NCI-H1436 (cell line): ENCODE data around the gene CELA2A.

Experiments
- DNase-seq: peaks from one replicate; lab custom pipeline; 2025; lab: John Stamatoyannopoulos, UW

Gene CELA2A

DNA sequence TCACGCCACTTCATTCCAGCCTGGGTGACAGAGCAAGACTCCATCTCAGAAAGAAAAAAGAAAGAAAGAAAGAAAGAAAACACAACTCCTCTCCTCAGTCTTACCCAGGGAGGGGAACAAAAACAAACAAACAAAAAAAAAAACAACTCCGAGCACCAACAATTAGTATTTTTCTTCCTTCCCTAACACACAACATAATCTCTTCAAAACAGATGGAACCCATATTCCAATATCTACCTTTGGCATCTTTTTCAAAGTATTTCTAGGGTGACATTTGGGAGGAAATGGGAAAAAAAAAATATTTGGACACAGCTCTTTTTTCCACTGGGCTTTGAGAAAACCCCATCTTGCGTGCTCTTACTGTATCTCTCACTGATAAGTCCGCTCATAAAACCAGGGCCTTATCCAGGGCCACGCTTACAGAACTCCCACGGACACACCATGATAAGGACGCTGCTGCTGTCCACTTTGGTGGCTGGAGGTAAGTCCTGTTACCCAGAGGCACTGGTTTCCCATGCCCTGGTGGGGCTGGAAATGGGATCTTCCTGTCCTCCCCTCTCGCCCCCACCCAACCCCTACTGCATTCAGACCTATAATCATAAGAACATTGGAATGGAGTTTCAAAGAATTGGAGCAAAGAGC, at the start of gene CELA2A:
Gene CELA2A, plus strand, starts transcription at position 420 of the 642 bp plus-strand sequence. Its CDS starts 22 bp downstream, at position 442.
- no peak for DNase-seq

DNA sequence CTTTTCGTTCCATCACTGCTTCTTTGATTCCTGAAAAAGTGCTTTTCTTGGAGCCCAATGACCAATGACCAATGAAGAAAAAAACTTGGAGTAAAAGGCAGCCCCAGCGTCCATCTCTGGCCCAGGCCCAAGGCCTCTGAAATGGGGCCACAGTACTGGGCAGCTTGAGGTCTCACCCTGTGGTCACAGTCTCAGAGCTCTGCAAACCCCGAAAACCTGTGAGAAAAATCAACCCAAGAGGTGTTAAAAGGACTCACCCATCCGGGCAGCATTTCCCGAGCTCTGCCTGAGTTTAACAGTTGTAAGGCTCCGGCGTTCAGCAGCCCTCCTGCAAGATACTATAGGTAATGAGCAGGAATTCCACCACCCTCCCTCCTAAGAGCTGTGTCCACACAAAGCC, 49.0 kb upstream of the CELA2A start:
- no peak for DNase-seq

DNA sequence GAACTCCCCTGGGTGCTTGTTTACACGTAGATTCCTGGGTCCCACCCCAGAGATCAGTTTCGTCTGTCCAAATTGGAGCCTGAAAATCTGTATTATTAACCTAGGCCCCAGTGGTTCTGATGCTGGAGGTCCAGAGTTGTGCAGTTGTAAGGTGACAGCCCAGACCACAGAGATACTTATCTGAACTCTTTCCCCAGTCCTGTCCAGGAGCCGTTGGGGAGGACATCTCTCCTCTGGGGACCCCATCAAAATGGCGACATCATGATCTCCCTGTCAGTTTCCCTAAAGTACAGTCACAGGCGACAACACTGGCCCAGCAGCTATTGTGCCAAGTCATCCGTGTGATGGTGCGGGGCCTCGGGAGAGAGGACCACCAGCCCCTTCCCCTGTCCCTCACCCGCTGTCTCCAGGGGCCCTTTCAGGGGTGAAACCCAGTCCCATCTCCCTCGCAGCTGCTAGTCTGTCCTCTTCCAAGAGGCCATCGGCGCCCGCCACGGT, 47.6 kb upstream of the CELA2A start:
- DNase-seq = peak; percentile 40

- DNase-seq = peak; percentile 85
Measured at GRCh38 chr1:15409388-15410222, 46.9 kb upstream of the CELA2A start, which contains the start of gene EFHD2. Gene EFHD2, plus strand, starts transcription at chr1:15409888. Its CDS starts 84 bp downstream, at chr1:15409972.

- no peak for DNase-seq
Measured at GRCh38 chr1:15410223-15410883, 46.2 kb upstream of the CELA2A start.

GRCh38 chr1:15410884-15411245, 45.7 kb upstream of the CELA2A start:
- no peak for DNase-seq

- no peak for DNase-seq
Measured at GRCh38 chr1:15411593-15412137, 44.9 kb upstream of the CELA2A start.

GRCh38 chr1:15412175-15412800, 44.2 kb upstream of the CELA2A start:
- no peak for DNase-seq

- no peak for DNase-seq
Measured at GRCh38 chr1:15412843-15413242, 43.7 kb upstream of the CELA2A start.

GRCh38 chr1:15413563-15414444, 42.7 kb upstream of the CELA2A start:
- no peak for DNase-seq

DNA sequence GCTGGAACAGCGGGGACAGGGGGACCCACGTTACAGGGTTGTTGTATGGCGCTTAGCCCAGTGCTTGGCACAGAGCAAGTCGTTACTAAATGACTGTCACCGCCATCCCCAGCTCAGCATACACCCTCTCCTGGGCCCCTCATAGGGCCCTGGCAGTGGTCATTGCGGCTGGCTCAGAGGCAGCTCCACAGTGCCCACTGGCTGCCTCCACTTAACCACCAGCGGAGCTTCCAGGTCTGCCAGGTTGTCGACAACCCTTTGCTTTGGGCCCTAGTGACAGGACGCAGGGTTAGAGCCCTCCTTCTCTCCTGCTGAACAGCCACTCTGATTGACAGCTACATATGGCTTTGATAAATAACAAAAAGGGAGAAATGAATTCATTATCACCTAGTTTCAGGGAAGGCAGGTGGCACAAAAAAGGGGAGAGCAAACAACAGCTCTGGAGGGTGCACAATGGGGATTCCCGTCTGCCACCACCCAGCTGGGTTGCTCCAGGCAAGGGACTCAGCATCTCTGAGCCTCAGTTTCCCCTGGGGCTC, 42.0 kb upstream of the CELA2A start:
- no peak for DNase-seq

- no peak for DNase-seq
Measured at GRCh38 chr1:15417059-15417934, 39.2 kb upstream of the CELA2A start.

GRCh38 chr1:15418806-15419515, 37.6 kb upstream of the CELA2A start:
- DNase-seq = no peak

DNA sequence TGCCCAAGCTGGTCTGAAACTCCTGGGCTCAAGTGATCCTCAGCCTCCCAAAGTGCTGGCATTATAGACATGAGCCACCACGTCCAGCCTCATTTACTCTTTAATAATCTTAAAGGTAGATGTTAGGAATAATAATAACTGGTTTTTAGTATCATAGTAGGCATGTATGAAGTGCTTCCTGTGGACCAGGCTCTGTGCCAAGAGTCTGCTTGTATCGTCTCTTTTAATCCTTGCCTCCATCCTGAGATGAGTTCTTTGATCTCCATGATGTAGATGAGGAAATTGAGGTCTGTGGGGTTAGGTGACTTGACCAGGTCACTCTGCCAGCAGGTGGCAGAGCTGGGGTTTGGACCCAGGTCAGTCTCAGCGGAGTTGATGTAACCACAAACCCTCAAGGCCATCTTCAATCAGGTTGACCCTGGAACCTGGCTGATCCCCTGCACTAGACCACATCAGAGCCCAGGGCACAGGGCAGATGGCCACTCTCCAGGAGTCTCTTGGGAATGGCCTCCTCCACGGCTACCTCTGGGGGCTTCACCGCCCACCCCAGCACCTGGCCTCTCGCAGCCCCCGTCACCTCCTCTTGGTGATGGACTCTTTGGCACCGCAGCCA, 35.6 kb upstream of the CELA2A start:
- no peak for DNase-seq

DNA sequence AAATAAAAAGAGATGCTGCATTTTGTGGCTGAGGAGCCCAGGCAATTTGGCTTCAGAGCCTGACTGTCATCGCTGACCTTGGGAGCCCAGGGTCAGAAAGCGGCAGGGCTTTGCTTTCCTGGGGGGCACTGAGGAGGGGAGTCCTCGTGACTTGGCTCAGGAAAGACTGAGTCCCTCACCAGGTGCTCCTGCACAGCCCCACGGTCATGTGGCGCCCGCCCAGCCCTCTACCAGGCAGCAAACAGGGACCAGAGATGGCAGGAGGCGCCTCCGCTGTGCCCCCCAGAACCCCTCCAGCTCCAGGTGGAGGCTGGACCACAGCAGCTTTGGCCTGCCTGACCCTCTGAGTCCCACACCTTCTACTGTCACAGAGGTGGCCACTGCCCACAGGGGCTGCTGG, 33.7 kb upstream of the CELA2A start:
- DNase-seq = no peak

- DNase-seq = no peak
Measured at GRCh38 chr1:15423355-15424077, 33.0 kb upstream of the CELA2A start.

- DNase-seq = peak; percentile 62
Measured at GRCh38 chr1:15424146-15424667, 32.3 kb upstream of the CELA2A start.

DNA sequence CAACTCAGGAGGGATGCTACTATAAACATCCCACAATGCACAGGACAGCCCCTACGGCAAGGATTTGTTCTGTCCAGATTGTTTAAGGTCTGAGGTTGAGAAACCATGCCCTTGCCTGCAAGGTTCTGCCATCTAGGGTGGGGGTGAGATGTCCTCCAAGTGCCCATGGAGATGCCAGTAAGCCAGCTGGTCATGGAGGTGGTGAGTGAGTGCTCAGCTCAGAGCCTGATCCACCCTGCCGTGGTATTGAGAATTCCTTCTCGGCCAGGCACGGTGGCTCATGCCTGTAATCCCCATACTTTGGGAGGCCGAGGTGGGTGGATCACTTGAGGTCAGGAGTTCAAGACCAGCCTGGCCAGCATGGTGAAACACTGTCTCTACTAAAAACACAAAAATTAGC, 31.6 kb upstream of the CELA2A start:
- no peak for DNase-seq
